ENCODE data around the gene SKI. TPM values are rescaled to one million over a fixed set of nuclear protein-coding genes. Genes with fewer than 3 reads are reported as not detected.

The SKI gene
- polyA plus RNA-seq, 3 donors, result 9.5 to 69.2 (median 36.3) TPM

DNA sequence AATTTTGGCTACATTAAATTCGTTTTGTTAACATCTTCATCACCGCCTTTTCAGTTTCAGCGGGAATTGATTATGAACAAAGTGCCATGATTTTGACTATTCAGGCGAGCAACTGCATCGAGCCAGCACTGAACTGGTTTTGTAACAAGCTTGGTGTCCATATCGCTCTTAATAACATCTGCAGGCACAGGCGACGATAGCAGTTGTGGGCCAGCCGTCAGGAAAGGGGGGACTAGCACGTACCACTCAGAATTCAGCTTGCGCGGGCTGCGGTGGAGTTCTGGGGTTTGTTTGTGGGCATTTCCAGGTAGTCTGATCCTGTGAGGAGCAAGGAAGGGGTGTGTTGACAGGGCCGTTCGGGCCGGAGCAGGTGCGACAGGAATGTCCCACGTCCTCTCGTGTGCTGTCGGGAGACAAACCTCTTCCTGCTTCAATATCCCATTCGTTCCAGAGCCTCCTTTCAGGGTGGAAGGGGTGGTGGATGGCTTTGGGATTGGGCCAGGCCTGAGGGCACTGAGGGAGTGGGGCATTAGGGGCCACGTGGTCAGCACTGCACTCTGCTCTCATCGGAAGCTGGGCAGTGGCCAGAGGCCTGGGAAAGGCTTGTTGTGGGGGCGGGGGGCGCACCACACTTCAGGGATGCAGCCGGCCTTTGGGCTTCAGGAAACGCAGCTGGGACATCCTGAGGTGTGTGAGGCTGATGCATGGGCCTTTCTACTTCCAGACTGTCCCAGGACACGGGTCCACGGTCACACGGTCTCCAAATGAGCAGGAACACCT, 39.1 kb downstream of the SKI start:
- no peak overlapping the region for H3K27ac ChIP-seq (ENCODE audit: low read depth, low read length)
- WGBS, 3 donors, result 65 to 77% (median 72%) methylated on average over 30 of the region's 30 CpGs

- no peak overlapping the region for H3K27ac ChIP-seq (ENCODE audit: low read depth, low read length)
- WGBS, 3 donors, result 90 to 94% (median 91%) methylated on average over 12 to 15 of the region's 15 CpGs
These were observed 39.7 kb downstream of the SKI start for GRCh38 chr1:2267862-2268261.

DNA sequence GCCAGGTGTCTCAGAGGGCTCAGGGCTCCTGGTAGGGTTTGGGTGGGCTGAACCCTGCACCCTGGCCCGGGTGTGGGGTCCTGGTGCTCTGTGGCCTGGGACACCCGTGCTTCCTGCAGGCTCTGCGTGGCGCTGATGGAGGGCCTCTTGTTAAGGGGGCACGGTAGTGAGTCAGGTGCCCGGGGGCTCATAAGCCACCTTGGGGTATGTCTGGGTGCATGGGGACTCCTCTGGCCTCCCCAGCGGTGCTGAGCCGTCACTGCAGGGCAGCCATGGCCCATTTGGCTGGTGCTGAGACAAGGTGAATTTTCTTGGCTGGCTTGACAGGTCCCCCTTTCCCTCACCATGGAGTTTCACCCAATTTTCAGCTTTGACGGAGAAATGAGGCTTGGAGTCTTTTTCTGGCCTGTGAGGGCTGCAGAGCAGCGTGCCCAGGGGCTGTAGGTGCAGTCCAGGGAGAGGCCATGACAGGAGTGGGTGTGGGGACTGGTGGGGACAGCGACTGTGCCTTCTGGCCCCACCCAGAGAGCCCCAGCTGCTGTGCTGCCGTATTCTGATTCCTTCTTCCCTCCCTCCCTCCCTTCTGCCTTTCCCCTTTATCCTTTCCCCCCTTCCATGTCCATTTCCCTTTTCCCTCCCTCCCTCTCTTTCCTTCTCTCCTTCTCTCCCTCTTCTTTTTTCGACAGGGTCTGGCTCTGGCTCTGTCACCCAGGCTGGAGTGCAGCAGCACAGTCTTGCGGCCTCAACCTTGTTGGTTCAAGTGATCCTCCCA, 40.4 kb downstream of the SKI start:
- 76 to 87% (median 77%) methylated on average over 14 of the region's 14 CpGs for WGBS, 3 donors
- H3K27ac ChIP-seq (ENCODE audit: low read depth, low read length), result no peak overlapping the region

GRCh38 chr1:2269193-2269921, 41.2 kb downstream of the SKI start:
- no peak overlapping the region for H3K27ac ChIP-seq (ENCODE audit: low read depth, low read length)
- WGBS, 3 donors, result 90 to 93% (median 93%) methylated on average over 21 to 25 of the region's 28 CpGs

DNA sequence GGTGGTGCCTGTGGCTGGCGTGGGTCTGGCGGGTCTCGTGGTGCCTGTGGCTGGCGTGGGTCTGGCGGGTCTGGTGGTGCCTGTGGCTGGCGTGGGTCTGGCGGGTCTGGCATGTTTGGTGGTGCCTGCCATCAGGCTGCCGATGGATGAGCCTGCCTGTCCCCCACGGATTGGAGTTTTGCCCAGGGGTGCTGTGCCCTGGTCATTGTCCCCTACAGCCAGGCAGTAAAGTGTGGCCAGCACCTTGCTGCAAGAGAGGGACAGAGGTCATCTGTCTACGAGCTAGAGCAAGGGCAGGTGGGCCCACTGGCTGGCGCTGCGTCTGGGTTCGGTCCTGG, 41.8 kb downstream of the SKI start:
- no peak overlapping the region for H3K27ac ChIP-seq (ENCODE audit: low read depth, low read length)
- WGBS, 3 donors, result 75 to 92% (median 90%) methylated on average over 8 to 10 of the region's 13 CpGs

DNA sequence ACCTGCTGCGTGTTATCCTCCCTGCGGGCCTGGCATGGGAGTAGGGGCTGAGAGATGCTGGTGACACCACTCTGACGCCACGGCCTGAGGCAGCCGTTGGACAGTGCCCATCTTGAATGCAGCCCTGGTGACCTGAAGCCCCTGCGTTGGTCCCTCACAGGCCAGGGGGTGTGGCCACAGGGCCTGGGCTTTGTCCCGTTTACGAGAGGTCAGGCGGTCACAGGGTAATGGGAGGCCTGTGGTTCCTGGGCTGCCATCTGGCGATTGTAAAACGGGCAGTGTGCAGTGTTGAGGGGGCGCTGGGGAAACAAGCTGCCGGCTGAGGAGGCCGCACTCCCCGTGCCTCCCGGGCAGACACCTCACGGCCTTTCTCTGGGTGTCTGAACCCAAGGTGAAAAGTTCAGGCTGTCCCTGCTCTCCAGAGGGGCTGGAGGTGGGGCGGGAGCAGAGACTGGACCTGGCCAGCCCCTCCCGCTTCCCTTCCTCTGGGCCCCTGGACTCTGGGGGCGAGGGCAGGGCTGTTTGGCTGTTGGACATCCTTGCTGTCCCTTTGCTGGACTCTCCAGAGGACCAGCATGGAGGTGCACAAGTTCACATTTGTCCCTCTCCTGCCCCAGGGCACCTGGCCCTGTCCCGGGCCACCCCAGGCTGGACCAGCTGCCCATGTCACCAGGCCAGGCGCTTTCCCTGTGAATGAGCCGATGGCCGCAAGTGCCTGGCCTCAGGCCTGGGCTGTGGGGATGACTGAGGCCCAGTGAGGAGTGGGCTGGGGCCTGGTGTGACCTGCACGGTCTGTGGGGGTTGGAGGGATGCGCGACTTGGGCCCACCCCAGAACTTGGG, 42.4 kb downstream of the SKI start:
- no peak overlapping the region for H3K27ac ChIP-seq (ENCODE audit: low read depth, low read length)
- 48 to 76% (median 73%) methylated on average over 26 to 27 of the region's 27 CpGs for WGBS, 3 donors

DNA sequence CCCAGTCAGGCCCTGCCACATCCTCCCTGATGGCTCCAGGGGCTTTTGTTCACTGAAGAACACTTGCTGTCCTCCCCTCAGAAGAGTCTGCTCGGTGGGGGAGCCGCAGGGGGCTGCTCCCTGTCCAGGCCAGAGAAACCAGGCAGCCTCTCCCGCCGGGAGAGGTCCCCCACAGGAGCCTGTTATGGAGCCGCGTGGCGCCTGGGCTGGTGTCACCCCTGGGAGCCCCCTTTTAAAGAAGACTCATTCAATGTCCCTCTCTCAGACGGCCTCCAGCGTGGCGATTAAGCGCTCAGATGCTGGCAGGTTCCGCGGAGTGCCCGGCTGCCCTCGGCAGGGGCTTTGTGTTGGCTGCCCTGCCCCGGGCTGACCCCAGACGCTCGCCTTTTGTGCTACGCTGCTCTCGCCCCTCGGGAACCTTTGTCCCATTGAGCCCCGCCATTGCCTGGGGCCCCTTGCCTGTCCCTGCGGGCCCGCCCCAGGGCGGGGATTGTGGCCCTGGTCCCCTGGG, 43.1 kb downstream of the SKI start:
- WGBS, 3 donors, result 75 to 87% (median 84%) methylated on average over 24 to 25 of the region's 25 CpGs
- H3K27ac ChIP-seq (ENCODE audit: low read depth, low read length), result no peak overlapping the region

GRCh38 chr1:2271841-2272655, 43.9 kb downstream of the SKI start:
- H3K27ac ChIP-seq (ENCODE audit: low read depth, low read length), result no peak overlapping the region
- 56 to 68% (median 57%) methylated on average over 23 of the region's 23 CpGs for WGBS, 3 donors

GRCh38 chr1:2272686-2273400, 44.7 kb downstream of the SKI start:
- WGBS, 3 donors, result 68 to 77% (median 70%) methylated on average over 28 of the region's 28 CpGs
- no peak overlapping the region for H3K27ac ChIP-seq (ENCODE audit: low read depth, low read length)

DNA sequence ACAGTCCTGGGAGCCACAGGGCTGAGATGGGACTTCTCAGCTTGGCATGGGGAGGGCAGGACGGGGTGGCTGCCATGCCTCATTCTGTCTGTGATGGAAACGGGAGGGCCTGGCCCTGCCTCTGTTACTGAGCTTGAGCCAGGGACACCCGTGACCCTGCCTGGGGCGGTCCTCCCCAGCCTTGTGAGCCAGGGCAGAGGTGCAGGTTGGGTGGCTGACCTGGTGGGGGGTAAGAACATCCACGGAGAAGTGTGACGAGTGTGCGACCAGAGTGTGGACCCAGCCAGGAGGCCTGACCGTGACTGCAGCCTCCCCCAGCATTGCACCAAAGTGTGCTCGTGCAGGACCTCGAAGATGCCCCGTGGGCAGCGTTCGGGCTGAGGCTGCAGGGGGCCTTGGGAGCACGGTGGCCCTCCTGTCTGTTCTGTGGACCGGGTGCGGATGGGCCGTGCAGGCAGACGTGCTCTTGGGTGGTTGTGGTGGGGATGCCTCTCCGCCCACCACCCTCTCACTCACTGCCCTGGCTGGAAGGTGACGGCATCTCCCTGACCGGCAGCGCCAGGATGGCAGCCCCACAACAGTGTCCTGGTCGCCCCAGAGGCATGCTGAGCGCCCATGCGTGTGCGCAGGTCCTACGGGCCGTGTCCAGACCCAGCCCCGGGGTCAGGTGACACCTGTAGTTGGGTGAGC, 45.4 kb downstream of the SKI start:
- H3K27ac ChIP-seq (ENCODE audit: low read depth, low read length), result no peak overlapping the region
- WGBS, 3 donors, result 81 to 87% (median 82%) methylated on average over 28 to 29 of the region's 29 CpGs

- 67 to 82% (median 77%) methylated on average over 21 to 24 of the region's 24 CpGs for WGBS, 3 donors
- H3K27ac ChIP-seq (ENCODE audit: low read depth, low read length), result no peak overlapping the region
These were observed 46.3 kb downstream of the SKI start for GRCh38 chr1:2274231-2274928.

GRCh38 chr1:2274929-2275475, 46.9 kb downstream of the SKI start:
- 59 to 89% (median 67%) methylated on average over 20 to 21 of the region's 21 CpGs for WGBS, 3 donors
- H3K27ac ChIP-seq (ENCODE audit: low read depth, low read length), result no peak overlapping the region

GRCh38 chr1:2275796-2276536, 47.8 kb downstream of the SKI start:
- H3K27ac ChIP-seq (ENCODE audit: low read depth, low read length), result no peak overlapping the region
- WGBS, 3 donors, result 38 to 41% (median 41%) methylated on average over 14 of the region's 14 CpGs

DNA sequence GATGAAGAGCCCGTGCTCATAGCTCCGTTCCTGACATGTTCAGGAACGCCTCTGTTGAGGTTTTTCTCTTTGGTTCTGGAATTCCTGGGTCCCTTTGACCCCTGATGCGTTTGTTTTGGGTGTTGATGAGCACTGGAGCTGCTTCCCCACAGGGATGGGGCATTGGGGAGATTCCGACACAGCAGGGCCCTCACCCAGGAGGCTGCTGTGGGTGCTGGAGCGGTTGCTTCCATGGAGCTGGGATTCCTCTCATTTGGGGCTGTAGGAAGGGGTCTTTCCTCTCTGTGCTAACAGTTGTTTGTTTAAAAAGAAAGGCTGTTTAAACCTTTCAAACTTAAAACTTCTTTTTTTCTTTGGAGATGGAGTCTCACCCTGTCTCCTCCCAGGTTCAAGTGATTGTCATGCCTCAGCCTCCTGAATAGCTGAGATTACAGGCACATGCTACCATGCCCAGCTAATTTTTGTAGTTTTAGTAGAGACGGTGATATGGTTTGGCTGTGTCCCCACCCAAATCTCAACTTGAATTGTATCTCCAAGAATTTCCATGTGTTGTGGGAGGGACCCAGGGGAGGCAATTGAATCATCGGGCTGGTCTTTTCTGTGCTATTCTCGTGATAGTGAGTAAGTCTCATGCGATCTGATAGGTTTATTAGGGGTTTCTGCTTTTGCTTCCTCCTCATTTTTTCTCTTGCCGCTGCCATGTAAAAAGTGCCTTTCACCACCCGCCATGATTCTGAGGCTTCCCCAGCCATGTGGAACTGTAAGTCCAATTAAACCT, 48.9 kb downstream of the SKI start:
- WGBS, 3 donors, result 68 to 88% (median 71%) methylated on average over 12 of the region's 12 CpGs
- H3K27ac ChIP-seq (ENCODE audit: low read depth, low read length), result no peak overlapping the region
